H1 (cell line): Measurements from ENCODE around the gene RICTOR. TPM values are rescaled to one million over a fixed set of nuclear protein-coding genes. Genes with fewer than 3 reads are reported as not detected.

Experiments
- CTCF ChIA-PET: fragments of 300-600 bp; sonication (Branson Sonifier 250); formaldehyde crosslinking; loops from one replicate; lab custom pipeline; 2021; ENCODE audit not compliant: partially characterized antibody; lab: Charles Lee
- POLR2A ChIA-PET: fragments of 300-600 bp; sonication (Branson Sonifier 250); formaldehyde crosslinking; loops from one replicate; lab custom pipeline; 2021; ENCODE audit warnings: inconsistent platforms; ENCODE audit not compliant: partially characterized antibody; lab: Charles Lee
- DNase-seq, 2 experiments: peaks; one replicate each; pipeline versions ENCODE4 v3.0.0 to v3.0.0-alpha.2; 2010 to 2022; ENCODE audit warnings: low spot score in 2 of 2, low read depth in 1 of 2, mixed read lengths in 1 of 2
- FAIRE-seq: peaks from 2 replicates; lab custom pipeline; 2011; peaks lifted over from hg19 to GRCh38; lab: Jason Lieb, UNC
- H2AFZ ChIP-seq: 2 replicates; pipeline ENCODE4 v1.8.1; 2012; ENCODE audit warnings: low read length, inconsistent platforms
- H2AK5ac ChIP-seq: 2 replicates; pipeline ENCODE4 v1.6.1; 2013; ENCODE audit warnings: low read depth, low read length
- H2BK120ac ChIP-seq: replicated peaks from 2 replicates; pipeline ENCODE3; 2013; ENCODE audit warnings: low read depth, low read length, inconsistent platforms
- H2BK12ac ChIP-seq: 2 replicates; pipeline ENCODE4 v1.6.1; 2013; ENCODE audit warnings: low read depth, low read length
- H2BK15ac ChIP-seq: 2 replicates; pipeline ENCODE4 v1.6.1; 2013; ENCODE audit warnings: low read length
- H2BK20ac ChIP-seq: 2 replicates; pipeline ENCODE4 v1.6.1; 2013; ENCODE audit warnings: low read length
- H2BK5ac ChIP-seq: 2 replicates; pipeline ENCODE4 v1.6.1; 2013; ENCODE audit warnings: low read depth, low read length
- H3K14ac ChIP-seq: 2 replicates; pipeline ENCODE4 v1.6.1; 2013; ENCODE audit warnings: inconsistent platforms; ENCODE audit not compliant: insufficient read length
- H3K18ac ChIP-seq: 2 replicates; pipeline ENCODE4 v1.6.1; 2013; ENCODE audit warnings: low read length; ENCODE audit errors: extremely low read depth
- H3K23ac ChIP-seq: 2 replicates; pipeline ENCODE4 v1.6.1; 2013; ENCODE audit warnings: inconsistent platforms; ENCODE audit not compliant: insufficient read length
- H3K23me2 ChIP-seq: 2 replicates; pipeline ENCODE4 v1.6.1; 2013; ENCODE audit warnings: low read depth, low read length
- H3K27ac ChIP-seq: 2 replicates; pipeline ENCODE4 v1.6.1; 2011; ENCODE audit warnings: low read depth, low read length, inconsistent platforms
- H3K27me3 ChIP-seq, 4 experiments: replicated peaks in 1 of 4; 1 replicate in 1 of 4; 2 replicates in 3 of 4; pipeline versions ENCODE4 v1.6.1 to v1.8.1; 2011 to 2013; ENCODE audit warnings: low read length in 3 of 4, mild to moderate bottlenecking in 3 of 4, inconsistent platforms in 2 of 4, mixed read lengths in 2 of 4, moderate library complexity in 1 of 4; ENCODE audit not compliant: control insufficient read depth in 3 of 4, insufficient read depth in 3 of 4; ENCODE audit errors: extremely low read depth in 1 of 4
- H3K36me3 ChIP-seq, 4 experiments: 2 replicates each; pipeline versions ENCODE4 v1.6.1 to v1.8.1; 2011 to 2013; ENCODE audit warnings: mild to moderate bottlenecking in 4 of 4, low read length in 3 of 4, moderate library complexity in 2 of 4, control low read depth in 1 of 4, inconsistent platforms in 1 of 4; ENCODE audit not compliant: insufficient read depth in 4 of 4, control insufficient read depth in 2 of 4
- H3K4ac ChIP-seq: replicated peaks from 2 replicates; pipeline ENCODE3; 2013; ENCODE audit warnings: low read length, low read depth, mixed read lengths, inconsistent platforms; ENCODE audit not compliant: insufficient read length
- H3K4me1 ChIP-seq, 4 experiments: replicated peaks in 1 of 4; 1 replicate in 1 of 4; 2 replicates in 3 of 4; pipeline versions ENCODE4 v1.6.1 to v1.8.1; 2011 to 2013; ENCODE audit warnings: low read length in 3 of 4, inconsistent platforms in 2 of 4, mixed read lengths in 1 of 4; ENCODE audit not compliant: insufficient read depth in 4 of 4, control insufficient read depth in 3 of 4
- H3K4me2 ChIP-seq, 2 experiments: 2 replicates each; pipeline versions ENCODE4 v1.6.1 to v1.8.1; 2011 to 2013; ENCODE audit warnings: low read depth in 2 of 2, low read length in 2 of 2, control low read depth in 1 of 2, inconsistent platforms in 1 of 2, mild to moderate bottlenecking in 1 of 2; ENCODE audit not compliant: insufficient read depth in 1 of 2
- H3K4me3 ChIP-seq, 4 experiments: fragments of 200-600, 300-600 bp in 1 of 4; sonication (generic), shearing (Covaris generic), sonication (Bioruptor Twin) in 1 of 4; 2 replicates each; pipeline versions ENCODE4 v1.5.1 to v1.8.1; 2011 to 2016; ENCODE audit warnings: low read length in 4 of 4, low read depth in 3 of 4, control low read depth in 2 of 4, inconsistent platforms in 2 of 4, mild to moderate bottlenecking in 2 of 4, mixed read lengths in 1 of 4, moderate library complexity in 1 of 4; ENCODE audit not compliant: insufficient read depth in 2 of 4; ENCODE audit errors: extremely low read depth in 1 of 4
- H3K56ac ChIP-seq: replicated peaks from 2 replicates; pipeline ENCODE3; 2013; ENCODE audit warnings: low read depth, mild to moderate bottlenecking, mixed read lengths, low read length, inconsistent platforms; ENCODE audit not compliant: insufficient read length
- H3K79me1 ChIP-seq: 2 replicates; pipeline ENCODE4 v1.6.1; 2013; ENCODE audit warnings: low read depth, low read length, control low read depth
- H3K79me2 ChIP-seq, 2 experiments: 2 replicates each; pipeline versions ENCODE4 v1.6.1 to v1.8.1; 2012 to 2013; ENCODE audit warnings: low read length in 2 of 2, mild to moderate bottlenecking in 2 of 2, inconsistent platforms in 1 of 2; ENCODE audit not compliant: insufficient read depth in 2 of 2, control insufficient read depth in 1 of 2
- H3K9ac ChIP-seq, 4 experiments: replicated peaks in 1 of 4; 1 replicate in 1 of 4; 2 replicates in 3 of 4; pipeline versions ENCODE4 v1.6.1 to v1.8.1; 2011 to 2013; ENCODE audit warnings: low read depth in 3 of 4, low read length in 3 of 4, control low read depth in 2 of 4, mild to moderate bottlenecking in 2 of 4, moderate library complexity in 2 of 4, inconsistent platforms in 1 of 4; ENCODE audit errors: extremely low read depth in 1 of 4
- H3K9me3 ChIP-seq, 2 experiments: 2 replicates each; pipeline versions ENCODE4 v1.6.1 to v1.8.1; 2012 to 2013; ENCODE audit warnings: mild to moderate bottlenecking in 2 of 2, moderate library complexity in 2 of 2, control low read depth in 1 of 2, inconsistent platforms in 1 of 2, low read depth in 1 of 2, low read length in 1 of 2, mixed read lengths in 1 of 2; ENCODE audit not compliant: insufficient read depth in 2 of 2
- H4K20me1 ChIP-seq, 2 experiments: replicated peaks in 1 of 2; 2 replicates each; pipeline versions ENCODE3 to v1.8.1; 2011 to 2013; ENCODE audit warnings: inconsistent platforms in 2 of 2, low read length in 2 of 2, mild to moderate bottlenecking in 1 of 2; ENCODE audit not compliant: insufficient read depth in 2 of 2, control insufficient read depth in 1 of 2
- H4K5ac ChIP-seq: 2 replicates; pipeline ENCODE4 v1.6.1; 2013; ENCODE audit warnings: low read length, low read depth, mixed read lengths, inconsistent platforms; ENCODE audit not compliant: insufficient read length
- H4K8ac ChIP-seq: 2 replicates; pipeline ENCODE4 v1.8.0; 2013; ENCODE audit warnings: mild to moderate bottlenecking, moderate library complexity, low read length, inconsistent platforms; ENCODE audit not compliant: insufficient read depth; ENCODE audit errors: extremely low read depth
- H4K91ac ChIP-seq: replicated peaks from 2 replicates; pipeline ENCODE3; 2013; ENCODE audit warnings: low read length, mixed read lengths, inconsistent platforms; ENCODE audit not compliant: insufficient read length
- BACH1 ChIP-seq: IDR thresholded peaks from 2 replicates; pipeline ENCODE4 v1.6.1; 2012; ENCODE audit warnings: low read length, improper control_type of control experiment
- BCL11A ChIP-seq, 2 experiments: IDR thresholded peaks; one replicate each; pipeline ENCODE4 v1.6.1; 2011; ENCODE audit warnings: low read depth in 2 of 2, low read length in 2 of 2, mild to moderate bottlenecking in 2 of 2
- CHD1 ChIP-seq: IDR thresholded peaks from 2 replicates; pipeline ENCODE4 v1.6.1; 2012; ENCODE audit warnings: low read depth, low read length, improper control_type of control experiment
- HDAC6 ChIP-seq: IDR thresholded peaks from one replicate; pipeline ENCODE4 v1.7.1; 2012; ENCODE audit warnings: low read depth, mild to moderate bottlenecking, inconsistent platforms, low read length, moderate library complexity
- JUN ChIP-seq: IDR thresholded peaks from 2 replicates; pipeline ENCODE4 v1.6.1; 2011; ENCODE audit warnings: low read depth, mild to moderate bottlenecking, improper control_type of control experiment, low read length
- MAFK ChIP-seq: IDR thresholded peaks from 2 replicates; pipeline ENCODE4 v1.6.1; 2012; ENCODE audit warnings: low read depth, mild to moderate bottlenecking, improper control_type of control experiment, low read length
- NRF1 ChIP-seq: IDR thresholded peaks from 2 replicates; pipeline ENCODE4 v1.6.1; 2011; ENCODE audit warnings: mild to moderate bottlenecking, low read depth, low read length, improper control_type of control experiment
- SIRT6 ChIP-seq: IDR thresholded peaks from one replicate; pipeline ENCODE4 v1.7.1; 2012; ENCODE audit warnings: low read length, inconsistent platforms
- TAF7 ChIP-seq: optimal IDR thresholded peaks from 2 replicates; pipeline ENCODE3; 2011; ENCODE audit warnings: low read depth, mild to moderate bottlenecking, inconsistent platforms, low read length, moderate library complexity, borderline replicate concordance
- WGBS, 2 experiments: shearing (Covaris generic) in 1 of 2; methylation state at CpG; one replicate each; pipeline versions ENCODE4 v1.1.6 to v1.1.7; 2013 to 2015; ENCODE audit warnings: low lambda C conversion rate in 2 of 2, mixed read lengths in 2 of 2, inconsistent platforms in 1 of 2, low coverage in 1 of 2, missing lambda C conversion rate in 1 of 2; ENCODE audit not compliant: insufficient replicate concordance in 2 of 2, insufficient coverage in 1 of 2, insufficient read length in 1 of 2; ENCODE audit errors: extremely low coverage in 1 of 2, missing lambda C conversion rate in 1 of 2; 5-methylcytosine and 5-hydroxymethylcytosine counted together
- polyA plus RNA-seq, 7 experiments: library from polyadenylated mRNA; depleted of rRNA in 3 of 7; stranded (reverse) in 5 of 7; unstranded in 2 of 7; fragments of >200 nt in 5 of 7; fragments of 200-250 nt in 2 of 7; gene quantifications; 1 replicate in 5 of 7; 2 replicates in 1 of 7; 4 replicates in 1 of 7; pipeline versions ENCODE4 v1.2.1 to v1.2.3, GENCODE V29; 2011 to 2013; ENCODE audit warnings: missing spikeins in 2 of 7, mixed read lengths in 2 of 7
- total RNA-seq: library from RNA; stranded (reverse); fragmentation: NEBNext Ultra II Directional; extraction: Animal tissue kit (Norgen Biotek cat#: 25700); gene quantifications from 2 replicates; pipeline ENCODE4 v1.2.1, GENCODE V29; 2021

RICTOR gene
- total and polyA plus RNA-seq, 2 of the 8 experiments (the other 6 are each of a cell fraction or from before 2014, with no cell fraction given) = 4.3 to 26.6 TPM

- Histone ChIP-seq H2AFZ (no peak overlapping the region), H3K4me2 (no peak overlapping the region), H3K9ac (no peak overlapping the region), H3K14ac (no peak overlapping the region), H3K18ac (no peak overlapping the region), H3K79me2 (no peaks in the 10 kb centered on the region), H2BK12ac (no peak overlapping the region), H3K36me3 (no peaks in the 10 kb centered on the region), H2BK5ac (no peak overlapping the region), H2AK5ac (no peak overlapping the region), H3K56ac (no peak overlapping the region), H2BK15ac (no peak overlapping the region), H3K27ac (no peak overlapping the region)
- CTCF ChIA-PET = interaction anchor here (1.3 to 3.4 kb wide), 2 partner anchors 8 to 10 kb away, joined by 4 to 11 read pairs; no protein-coding TSS in a partner anchor
- TF ChIP-seq BACH1 (no peak), MAFK (no peak), BCL11A (IDR thresholded peaks at IDR 0.05; ENCODE audit: low read depth in 2 of 2, low read length in 2 of 2) (no peak), NRF1 (no peak), JUN (no peak), CHD1 (no peak), HDAC6 (no peak), TAF7 (no peak), SIRT6 (no peak)
- TF ChIP-seq, all 59 proteins: peak for 0
- no peaks in the 10 kb centered on the region for H3K4me1 ChIP-seq
- H4K20me1 ChIP-seq = no peaks in the 10 kb centered on the region
- H4K5ac ChIP-seq = no peak overlapping the region
- no peak overlapping the region for H2BK20ac ChIP-seq
- H3K79me1 ChIP-seq = no peaks in the 10 kb centered on the region
- POLR2A ChIA-PET = no interaction called here
- no peak overlapping the region for H2BK120ac ChIP-seq
- no peak overlapping the region for H3K4ac ChIP-seq
- no peak overlapping the region for H4K91ac ChIP-seq
- H4K8ac ChIP-seq = no peak overlapping the region
- WGBS, 2 experiments = 78% methylated on average over 2 of the region's 2 CpGs; no CpG with 5 or more reads in 1 of the 2 experiments
- DNase-seq = no peak
- no peaks in the 10 kb centered on the region for H3K23me2 ChIP-seq
- H3K9me3 ChIP-seq = peaks cover 0 to 4% of the 10 kb centered on the region in 2 experiments; a peak in 2 of 4 replicates
- no peak for FAIRE-seq
- H3K4me3 ChIP-seq = no peak overlapping the region
- H3K27me3 ChIP-seq = no peaks in the 10 kb centered on the region
- no peak overlapping the region for H3K23ac ChIP-seq
Observed at GRCh38 chr5:38913714-38914113, 160.5 kb downstream of the RICTOR start.
